Endometrial microvascular endothelial cells (primary cell): Measurements from ENCODE around the gene EAF2. TPM values are rescaled to one million over a fixed set of nuclear protein-coding genes. Genes with fewer than 3 reads are reported as not detected.

ENCODE experiments used
- in situ Hi-C: cut with HindIII; loops from 2 replicates; pipeline ENCODE4 v1.10.0; 2017; ENCODE audit warnings: low sequenced_read_pairs, low pct_unique_long_range_greater_than_20kb; ENCODE audit errors: inconsistent ontology term
- total RNA-seq: library from RNA; depleted of rRNA; stranded (reverse); fragments of >200 nt; gene quantifications from one replicate; pipeline ENCODE4 v1.2.3, GENCODE V29; 2015; ENCODE audit errors: inconsistent ontology term

The EAF2 gene
- total RNA-seq, 1 donor from 2014 or later: 3.7 TPM

GRCh38 chr3:121918779-121919483, 83.9 kb downstream of the EAF2 start:
- in situ Hi-C loops: no loop called here

GRCh38 chr3:121924734-121925133, 89.7 kb downstream of the EAF2 start:
- in situ Hi-C loops: no loop called here

- in situ Hi-C loops: no loop called here
These were observed 91.4 kb downstream of the EAF2 start for GRCh38 chr3:121926380-121926779.

Other genes with a start within 250 kb of the EAF2 start
- gene FBXO40, start 241.8 kb upstream of the EAF2 start, total RNA-seq: not detected
- gene HCLS1, start 174.3 kb upstream of the EAF2 start, total RNA-seq: 113 TPM
- 15.1 TPM for gene GOLGB1, start 85.5 kb upstream of the EAF2 start, total RNA-seq
- gene IQCB1, start 149 bp upstream of the EAF2 start, total RNA-seq: 8.4 TPM
- gene SLC15A2, start 59.2 kb downstream of the EAF2 start, total RNA-seq: 0.09 TPM
- not detected for gene ILDR1, start 187.0 kb downstream of the EAF2 start, total RNA-seq
- gene CD86, start 220.2 kb downstream of the EAF2 start, total RNA-seq: not detected